Kidney epithelial cell (primary cell): ENCODE data around the gene EHBP1L1. TPM values are rescaled to one million over a fixed set of nuclear protein-coding genes. Genes with fewer than 3 reads are reported as not detected.

Source experiments
- DNase-seq: peaks from one replicate; pipeline ENCODE4 v3.0.0-alpha.2; 2010; ENCODE audit warnings: low read depth
- H3K27me3 ChIP-seq: 2 replicates; pipeline ENCODE4 v1.6.0; 2011; ENCODE audit warnings: low read length; ENCODE audit not compliant: control insufficient read depth, insufficient read depth
- H3K36me3 ChIP-seq: 2 replicates; pipeline ENCODE4 v1.5.1; 2011; ENCODE audit warnings: low read length; ENCODE audit not compliant: control insufficient read depth, insufficient read depth
- H3K4me3 ChIP-seq: 2 replicates; pipeline ENCODE4 v1.5.1; 2011; ENCODE audit warnings: low read depth, mild to moderate bottlenecking, control low read depth, low read length
- total RNA-seq: library from RNA; depleted of rRNA; stranded (reverse); fragments of >200 nt; gene quantifications from 2 replicates; pipeline ENCODE4 v1.2.3, GENCODE V29; 2015
- TF ChIP-seq, protein P1 (sequence below): IDR thresholded peaks from 2 replicates; pipeline ENCODE4 v1.5.1; 2011; ENCODE audit warnings: mild to moderate bottlenecking, moderate library complexity, low read length, control low read depth, inconsistent platforms; ENCODE audit not compliant: insufficient read depth, poor library complexity, severe bottlenecking

The EHBP1L1 gene
- total RNA-seq, 1 donor from 2014 or later, result 19.5 TPM

DNA sequence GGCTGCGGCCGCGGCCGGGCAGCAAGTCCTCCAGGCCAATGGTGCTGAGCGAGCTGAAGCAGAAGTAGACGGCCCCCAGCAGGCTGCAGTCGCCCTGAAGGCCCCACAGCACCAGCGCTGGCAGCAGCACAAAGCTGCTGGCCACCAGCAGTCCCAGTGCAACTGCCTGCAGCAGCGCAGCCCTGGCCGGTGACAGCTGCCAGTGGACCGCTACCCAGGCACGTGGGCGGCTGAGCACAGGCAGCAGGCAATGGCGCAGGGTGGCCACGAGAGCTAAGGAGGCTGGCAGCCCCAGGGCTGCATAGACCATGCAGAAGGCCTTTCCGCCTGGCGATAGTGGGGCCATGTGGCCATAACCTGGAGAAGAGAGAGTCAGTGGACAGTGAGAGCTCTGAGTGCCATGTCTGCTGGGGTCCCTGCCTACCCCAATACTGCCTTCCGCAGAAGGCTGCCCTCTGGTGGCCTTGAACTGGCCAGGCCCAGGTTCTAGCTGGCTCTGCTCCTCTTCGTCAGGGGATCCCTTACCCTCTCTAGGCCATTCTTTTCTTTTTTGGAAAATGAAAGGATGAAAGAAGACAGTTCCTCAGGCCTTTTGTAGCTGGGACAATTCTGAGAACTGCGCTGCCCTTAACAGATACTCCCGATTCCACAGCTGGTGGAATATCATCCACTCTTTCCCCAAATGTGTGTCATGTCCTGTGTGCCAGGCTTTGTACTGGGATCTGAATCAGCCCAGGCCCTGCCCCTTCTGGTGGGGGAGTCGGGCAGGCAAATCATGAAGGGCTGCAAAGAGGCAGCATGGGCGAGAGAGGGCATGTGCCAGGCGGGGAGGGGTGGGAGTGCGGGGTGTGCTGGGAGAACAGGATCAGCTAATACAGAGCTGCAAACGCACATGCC, 17.9 kb downstream of the EHBP1L1 start:
- no peaks in the 10 kb centered on the region for H3K27me3 ChIP-seq
- H3K4me3 ChIP-seq, result no peak overlapping the region
- peaks cover 1% of the 10 kb centered on the region for H3K36me3 ChIP-seq
- DNase-seq, result no peak
- TF ChIP-seq, protein P1, sequence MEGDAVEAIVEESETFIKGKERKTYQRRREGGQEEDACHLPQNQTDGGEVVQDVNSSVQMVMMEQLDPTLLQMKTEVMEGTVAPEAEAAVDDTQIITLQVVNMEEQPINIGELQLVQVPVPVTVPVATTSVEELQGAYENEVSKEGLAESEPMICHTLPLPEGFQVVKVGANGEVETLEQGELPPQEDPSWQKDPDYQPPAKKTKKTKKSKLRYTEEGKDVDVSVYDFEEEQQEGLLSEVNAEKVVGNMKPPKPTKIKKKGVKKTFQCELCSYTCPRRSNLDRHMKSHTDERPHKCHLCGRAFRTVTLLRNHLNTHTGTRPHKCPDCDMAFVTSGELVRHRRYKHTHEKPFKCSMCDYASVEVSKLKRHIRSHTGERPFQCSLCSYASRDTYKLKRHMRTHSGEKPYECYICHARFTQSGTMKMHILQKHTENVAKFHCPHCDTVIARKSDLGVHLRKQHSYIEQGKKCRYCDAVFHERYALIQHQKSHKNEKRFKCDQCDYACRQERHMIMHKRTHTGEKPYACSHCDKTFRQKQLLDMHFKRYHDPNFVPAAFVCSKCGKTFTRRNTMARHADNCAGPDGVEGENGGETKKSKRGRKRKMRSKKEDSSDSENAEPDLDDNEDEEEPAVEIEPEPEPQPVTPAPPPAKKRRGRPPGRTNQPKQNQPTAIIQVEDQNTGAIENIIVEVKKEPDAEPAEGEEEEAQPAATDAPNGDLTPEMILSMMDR, result peak; percentile 83

DNA sequence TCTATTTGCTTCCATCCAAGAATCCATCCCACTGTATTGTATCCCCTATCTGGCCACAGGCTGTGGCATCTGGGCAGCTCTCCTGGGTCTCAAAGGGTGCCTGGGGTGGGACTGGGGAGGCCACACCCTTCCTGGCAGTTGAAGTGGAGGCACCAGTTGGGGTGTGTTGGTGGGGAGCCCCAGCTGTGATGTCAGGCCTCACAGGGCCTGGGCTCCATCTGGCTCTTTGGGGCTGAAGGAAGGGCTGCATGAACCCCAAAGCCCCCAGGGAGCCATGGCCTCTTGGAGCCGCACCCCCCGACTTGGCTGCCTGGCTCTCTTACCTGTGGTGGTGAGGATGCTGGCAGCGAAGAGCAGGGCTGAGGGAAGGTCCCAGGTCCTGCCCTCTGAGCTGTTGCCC, 19.3 kb downstream of the EHBP1L1 start:
- Histone ChIP-seq H3K4me3 (no peak overlapping the region), H3K36me3 (peaks cover 2% of the 10 kb centered on the region), H3K27me3 (no peaks in the 10 kb centered on the region)
- TF ChIP-seq, protein P1, result no peak
- no peak for DNase-seq

DNA sequence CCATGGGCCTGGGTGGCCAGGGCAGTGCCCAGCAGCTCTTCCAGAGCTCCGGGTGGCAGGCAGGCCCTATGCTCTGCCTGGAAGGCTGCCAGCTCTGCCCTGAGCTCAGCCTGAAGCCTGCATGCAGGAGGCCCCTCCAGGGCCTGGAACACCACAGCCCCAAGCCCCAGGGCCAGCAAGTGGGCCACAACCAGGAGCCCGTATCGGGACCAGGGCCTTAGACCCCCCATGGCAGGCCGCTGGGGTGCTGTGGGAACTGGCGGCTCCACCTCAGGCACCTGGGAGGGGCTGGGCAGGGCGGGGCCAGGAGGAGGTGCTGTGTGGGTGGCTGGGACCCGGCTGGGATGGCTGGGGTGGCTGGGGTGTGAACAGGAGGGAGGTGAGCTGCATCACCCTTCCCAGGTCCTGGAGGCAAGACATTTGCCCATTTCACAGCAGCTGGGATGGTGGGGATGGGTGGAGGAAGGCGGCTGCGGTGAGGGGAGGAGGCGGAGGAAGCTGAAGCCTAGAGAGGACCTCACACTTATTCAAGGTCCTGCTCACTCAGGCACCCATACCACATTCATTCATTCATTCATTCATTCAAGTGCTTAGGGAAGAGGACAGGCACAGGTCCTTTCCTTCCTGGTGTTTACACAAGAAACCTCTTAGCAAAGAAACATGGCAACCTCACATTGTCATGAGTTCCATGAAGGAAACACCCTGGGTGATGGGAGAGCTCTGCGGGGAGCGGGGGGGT, 19.9 kb downstream of the EHBP1L1 start, which contains the start of gene KCNK7:
TSS of gene KCNK7 (minus strand) at position 258 of the 739 bp plus-strand sequence. CDS start at position 230, 28 bp downstream.
- no peak for DNase-seq
- TF ChIP-seq, protein P1, result no peak
- Histone ChIP-seq H3K4me3 (no peak within 1 kb of the TSS), H3K36me3 (peaks cover 2% of the 10 kb centered on the region), H3K27me3 (no peaks in the 10 kb centered on the region)

DNA sequence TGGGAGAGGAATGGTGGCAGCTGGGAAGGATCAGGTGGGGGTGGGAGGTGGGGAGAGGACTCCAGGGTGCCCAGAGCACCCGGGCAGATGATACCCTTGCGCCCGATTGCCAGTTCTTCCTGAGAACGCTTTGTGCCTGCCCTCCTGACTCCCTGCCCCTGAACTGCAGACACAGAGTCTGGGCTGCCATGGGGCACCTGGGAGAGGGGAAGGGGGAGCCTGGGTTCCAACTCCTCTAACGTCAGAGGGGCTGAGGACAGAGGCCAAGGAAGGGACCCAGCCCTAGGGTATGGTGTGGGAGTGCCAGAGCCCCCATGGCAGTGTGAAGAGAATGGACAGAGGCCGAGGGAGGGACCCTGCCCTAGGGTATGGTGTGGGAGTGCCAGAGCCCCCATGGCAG, 20.7 kb downstream of the EHBP1L1 start:
- Histone ChIP-seq H3K36me3 (peaks cover 2% of the 10 kb centered on the region), H3K27me3 (no peaks in the 10 kb centered on the region), H3K4me3 (no peak overlapping the region)
- DNase-seq, result no peak
- TF ChIP-seq, protein P1, result no peak

DNA sequence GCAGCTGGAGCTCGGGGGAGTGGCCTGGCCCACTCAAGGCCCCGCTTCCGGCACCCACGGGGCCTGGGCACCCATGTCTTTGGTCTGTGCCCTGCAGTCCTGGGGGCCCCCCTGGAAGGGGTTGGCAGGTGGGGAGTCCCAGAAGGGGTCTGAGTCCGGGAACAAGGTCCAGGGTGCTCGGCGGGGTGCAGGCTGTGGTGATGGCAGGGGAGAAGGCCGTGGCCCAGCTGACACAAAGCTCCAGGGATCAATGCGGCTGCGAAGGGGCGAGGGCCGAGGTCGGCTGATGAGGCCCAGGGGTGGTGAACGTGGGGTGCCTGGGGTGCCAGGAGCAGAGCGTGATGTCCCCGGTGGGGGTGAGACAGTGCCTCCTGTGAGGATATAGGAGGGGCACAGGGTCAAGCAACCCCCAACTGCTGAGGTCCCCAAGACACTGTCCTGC, 22.4 kb downstream of the EHBP1L1 start:
- DNase-seq, result no peak
- Histone ChIP-seq H3K4me3 (no peak overlapping the region), H3K27me3 (no peaks in the 10 kb centered on the region), H3K36me3 (peaks cover 2% of the 10 kb centered on the region)
- TF ChIP-seq, protein P1, result no peak
